ENCODE data around the gene MAP7D3.

The MAP7D3 gene

DNA sequence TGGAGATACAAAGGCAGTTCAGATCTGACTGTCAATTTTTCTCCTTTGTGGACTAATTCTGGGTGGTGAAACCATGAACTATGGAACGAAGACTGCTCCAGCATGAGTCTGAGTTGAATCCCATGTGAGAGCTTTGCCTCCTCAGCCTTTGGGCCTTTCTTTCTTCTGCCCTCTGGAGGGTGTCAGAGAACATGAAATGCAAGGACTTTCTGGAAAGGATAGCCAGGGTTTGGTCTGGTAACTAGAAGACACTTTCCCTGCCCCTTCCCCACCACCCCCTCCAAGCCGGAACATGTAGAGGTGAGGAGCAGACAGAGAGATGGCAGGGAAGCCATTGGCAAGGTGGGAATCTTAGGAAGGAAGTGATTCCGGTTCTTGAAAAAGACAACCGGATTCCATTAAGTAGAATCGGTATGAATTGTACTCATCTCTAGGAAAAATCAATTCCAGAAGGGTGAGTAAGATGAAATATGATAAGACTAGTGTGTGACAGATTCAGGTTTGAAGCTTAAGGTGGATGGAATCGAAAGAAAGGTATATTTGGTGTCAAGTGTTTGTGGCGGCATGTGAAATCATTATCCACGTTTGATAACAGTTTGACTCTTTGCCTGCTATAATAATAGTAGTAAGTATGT is 84.9 kb downstream of the MAP7D3 start:
- Histone ChIP-seq H3K27me3 (replicated peaks; ENCODE audit: control insufficient read depth, insufficient read depth, low read length) (no peaks in the 10 kb centered on the region; the same call in 1 of the 2 replicates), H3K4me3 (replicated peaks; ENCODE audit: low read depth, low read length) (no peak overlapping the region), H3K36me3 (ENCODE audit: control insufficient read depth, insufficient read depth, low read length) (no peaks in the 10 kb centered on the region)
- TF ChIP-seq, protein P1, sequence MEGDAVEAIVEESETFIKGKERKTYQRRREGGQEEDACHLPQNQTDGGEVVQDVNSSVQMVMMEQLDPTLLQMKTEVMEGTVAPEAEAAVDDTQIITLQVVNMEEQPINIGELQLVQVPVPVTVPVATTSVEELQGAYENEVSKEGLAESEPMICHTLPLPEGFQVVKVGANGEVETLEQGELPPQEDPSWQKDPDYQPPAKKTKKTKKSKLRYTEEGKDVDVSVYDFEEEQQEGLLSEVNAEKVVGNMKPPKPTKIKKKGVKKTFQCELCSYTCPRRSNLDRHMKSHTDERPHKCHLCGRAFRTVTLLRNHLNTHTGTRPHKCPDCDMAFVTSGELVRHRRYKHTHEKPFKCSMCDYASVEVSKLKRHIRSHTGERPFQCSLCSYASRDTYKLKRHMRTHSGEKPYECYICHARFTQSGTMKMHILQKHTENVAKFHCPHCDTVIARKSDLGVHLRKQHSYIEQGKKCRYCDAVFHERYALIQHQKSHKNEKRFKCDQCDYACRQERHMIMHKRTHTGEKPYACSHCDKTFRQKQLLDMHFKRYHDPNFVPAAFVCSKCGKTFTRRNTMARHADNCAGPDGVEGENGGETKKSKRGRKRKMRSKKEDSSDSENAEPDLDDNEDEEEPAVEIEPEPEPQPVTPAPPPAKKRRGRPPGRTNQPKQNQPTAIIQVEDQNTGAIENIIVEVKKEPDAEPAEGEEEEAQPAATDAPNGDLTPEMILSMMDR (IDR thresholded peaks at IDR 0.05; ENCODE audit: insufficient read depth, low read length, poor library complexity, severe bottlenecking): no peak
- no peak for DNase-seq (ENCODE audit: extremely low read depth, insufficient read length)

DNA sequence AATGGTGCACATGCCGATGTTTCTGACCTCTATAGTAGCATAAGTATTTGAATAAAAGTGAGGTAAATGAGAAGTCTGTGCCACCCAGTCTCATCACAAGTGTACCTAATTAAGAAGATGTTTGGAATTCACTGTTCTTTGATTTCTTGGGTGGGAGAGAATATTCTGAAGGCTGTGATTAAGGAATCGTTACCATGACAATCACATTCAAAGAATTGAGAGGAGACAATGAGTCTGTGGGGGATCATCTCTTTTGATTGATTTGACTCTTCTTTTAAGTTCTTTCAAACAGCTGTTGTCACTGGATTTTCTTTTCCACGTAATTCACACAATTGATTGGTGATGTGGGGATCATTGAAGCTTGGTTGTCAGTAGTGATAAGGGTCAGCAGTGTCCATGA is 85.8 kb downstream of the MAP7D3 start:
- Histone ChIP-seq H3K27me3 (replicated peaks; ENCODE audit: control insufficient read depth, insufficient read depth, low read length) (no peaks in the 10 kb centered on the region), H3K36me3 (ENCODE audit: control insufficient read depth, insufficient read depth, low read length) (no peaks in the 10 kb centered on the region), H3K4me3 (replicated peaks; ENCODE audit: low read depth, low read length) (no peak overlapping the region)
- DNase-seq (ENCODE audit: extremely low read depth, insufficient read length): no peak
- TF ChIP-seq, protein P1 (IDR thresholded peaks at IDR 0.05; ENCODE audit: insufficient read depth, low read length, poor library complexity, severe bottlenecking): no peak

DNA sequence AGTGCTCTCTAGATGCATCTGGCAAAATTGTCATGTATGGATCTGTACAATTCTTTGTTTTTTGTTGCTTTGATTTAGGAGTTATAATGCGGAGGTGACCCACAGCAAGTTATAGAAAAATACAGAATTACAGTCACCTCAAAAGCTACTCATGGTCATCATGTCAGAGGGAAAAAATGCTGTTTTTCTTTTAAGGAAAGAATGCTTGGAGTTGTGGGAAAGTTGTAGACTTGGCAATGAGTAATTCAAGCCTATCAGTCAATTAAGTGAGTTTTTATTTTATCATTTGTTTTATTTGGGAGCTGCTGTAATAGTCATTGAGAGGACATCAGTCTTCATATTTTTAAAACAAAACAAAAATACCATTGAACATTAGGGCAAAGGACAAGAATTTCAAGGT is 87.5 kb downstream of the MAP7D3 start:
- Histone ChIP-seq H3K4me3 (replicated peaks; ENCODE audit: low read depth, low read length) (no peak overlapping the region), H3K27me3 (replicated peaks; ENCODE audit: control insufficient read depth, insufficient read depth, low read length) (no peaks in the 10 kb centered on the region), H3K36me3 (ENCODE audit: control insufficient read depth, insufficient read depth, low read length) (no peaks in the 10 kb centered on the region)
- no peak for DNase-seq (ENCODE audit: extremely low read depth, insufficient read length)
- TF ChIP-seq, protein P1 (IDR thresholded peaks at IDR 0.05; ENCODE audit: insufficient read depth, low read length, poor library complexity, severe bottlenecking): no peak

All from GM06990 (cell line).